8988T (cell line): ENCODE measurements around the gene SERPINB1.

Source experiments
- DNase-seq: peaks from one replicate; pipeline ENCODE4 v3.0.0; 2011

The SERPINB1 gene

DNA sequence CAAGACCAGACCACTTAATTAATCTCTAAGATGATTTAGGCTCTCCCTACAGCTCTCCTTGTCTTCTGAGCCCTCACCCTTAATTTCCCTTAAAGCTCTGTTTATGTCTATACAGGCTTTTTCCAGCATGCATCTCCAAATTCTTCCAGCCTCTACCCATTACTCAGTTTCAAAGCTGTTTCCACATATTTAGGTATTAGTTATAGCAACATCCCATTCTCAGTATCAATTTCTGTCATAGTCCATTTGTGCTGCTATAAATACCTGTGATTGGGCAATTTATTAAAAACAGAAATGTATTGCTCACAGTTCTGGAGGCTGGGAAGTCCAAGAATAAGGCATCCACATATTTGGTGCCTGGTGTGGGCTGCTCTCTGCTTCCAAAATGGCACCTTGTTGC is 2.3 kb upstream of the SERPINB1 start:
- DNase-seq, result no peak

DNA sequence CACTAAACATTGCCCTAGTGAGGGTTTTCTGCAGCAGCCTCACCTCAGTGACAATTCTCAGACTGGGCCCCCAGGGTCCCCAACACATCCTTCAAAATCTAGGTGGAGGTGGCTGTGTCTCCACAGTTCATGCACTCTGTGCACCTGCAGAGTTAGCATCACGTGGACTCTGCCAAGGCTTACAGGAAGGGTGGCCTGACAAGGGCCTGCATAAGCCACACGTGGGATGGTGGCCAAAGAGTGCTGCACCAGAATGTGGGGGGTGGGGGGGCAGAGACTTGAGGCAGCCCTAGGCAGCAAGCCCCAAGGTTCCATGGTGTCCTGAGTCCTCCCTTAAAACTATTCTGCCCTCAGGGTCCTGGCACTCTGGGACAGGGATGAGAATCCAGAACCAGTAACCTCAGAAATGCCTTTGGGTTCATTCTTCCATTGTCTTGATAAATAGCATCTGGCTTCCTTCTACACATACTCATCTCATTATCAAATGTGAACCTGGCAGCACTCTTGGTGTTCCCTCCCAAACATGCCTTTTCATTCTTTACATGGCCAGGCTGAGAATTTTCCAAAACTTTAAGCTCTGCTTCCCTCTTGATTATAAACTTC is 1.6 kb upstream of the SERPINB1 start:
- DNase-seq, result no peak

DNA sequence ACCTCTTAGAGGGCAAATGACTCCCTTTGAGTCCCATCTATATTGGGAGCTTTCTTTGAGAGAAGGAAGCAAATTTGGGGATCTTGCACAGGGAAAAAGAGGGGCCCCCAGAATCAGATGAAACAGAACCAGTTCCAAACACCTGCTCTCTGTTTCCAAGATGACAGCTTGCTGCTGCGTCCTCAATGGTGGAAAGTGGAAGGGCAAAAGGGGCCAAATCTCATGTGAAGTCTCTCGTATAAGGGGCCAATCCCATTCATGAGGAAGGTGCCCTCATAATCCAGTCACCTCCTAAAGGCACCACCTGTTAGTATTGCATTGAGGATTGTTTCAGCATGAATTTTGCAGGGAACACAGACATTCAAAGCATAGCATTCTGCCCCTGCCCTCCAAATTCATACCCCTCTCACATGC is 483 bp upstream of the SERPINB1 start:
- no peak for DNase-seq

DNA sequence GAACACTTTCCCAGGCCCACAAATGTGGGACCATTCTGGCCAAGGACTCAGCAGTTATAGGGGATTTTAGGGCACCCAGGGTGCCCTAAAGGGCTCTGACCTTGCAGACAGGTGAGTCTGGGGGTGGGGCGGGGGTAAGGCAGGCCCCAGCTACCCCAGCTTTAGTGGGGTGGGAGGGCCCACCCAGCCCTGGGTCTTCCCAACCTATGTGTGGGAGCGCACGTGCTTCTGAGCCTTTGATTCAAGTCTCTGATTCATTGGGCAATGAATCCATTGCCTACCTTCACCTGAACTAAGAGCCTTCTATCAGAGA is 958 bp downstream of the SERPINB1 start:
- DNase-seq, result no peak

DNA sequence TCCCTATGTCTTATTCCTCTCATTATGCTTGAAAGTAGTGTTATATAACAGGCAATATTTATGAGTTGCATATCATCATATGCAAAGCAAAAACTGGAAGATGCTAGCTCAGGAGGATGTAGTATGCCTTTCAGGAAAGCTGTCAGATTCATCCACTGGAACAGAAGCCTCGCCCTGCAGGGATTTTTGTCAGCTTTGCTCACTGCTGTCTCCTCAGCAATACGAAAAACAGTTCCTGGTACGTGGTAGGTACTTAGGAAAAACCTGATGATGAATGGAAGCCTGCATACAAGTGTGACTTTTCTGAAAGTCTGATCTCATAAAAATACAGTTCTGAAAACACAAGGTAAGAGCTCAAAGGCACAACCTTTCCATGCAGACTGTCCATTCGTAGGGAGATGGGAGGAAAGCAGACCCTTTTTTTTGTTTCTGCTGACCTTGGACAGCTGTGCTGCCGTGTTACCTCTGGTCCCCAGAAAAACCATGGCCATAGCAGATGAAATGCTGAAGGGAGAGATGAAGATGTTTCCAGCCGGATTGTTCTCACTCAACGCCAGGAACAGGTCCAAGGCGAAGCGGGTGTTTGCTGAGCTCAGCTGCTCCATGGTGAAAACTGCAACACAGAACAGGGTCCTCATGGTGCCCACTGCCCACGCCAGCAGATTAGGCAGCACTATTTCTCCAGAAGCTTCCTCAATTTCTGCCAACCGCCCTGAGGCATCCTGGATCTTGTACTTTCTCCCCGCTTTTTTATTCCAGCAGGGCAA is 1.5 kb downstream of the SERPINB1 start:
- DNase-seq, result no peak

DNA sequence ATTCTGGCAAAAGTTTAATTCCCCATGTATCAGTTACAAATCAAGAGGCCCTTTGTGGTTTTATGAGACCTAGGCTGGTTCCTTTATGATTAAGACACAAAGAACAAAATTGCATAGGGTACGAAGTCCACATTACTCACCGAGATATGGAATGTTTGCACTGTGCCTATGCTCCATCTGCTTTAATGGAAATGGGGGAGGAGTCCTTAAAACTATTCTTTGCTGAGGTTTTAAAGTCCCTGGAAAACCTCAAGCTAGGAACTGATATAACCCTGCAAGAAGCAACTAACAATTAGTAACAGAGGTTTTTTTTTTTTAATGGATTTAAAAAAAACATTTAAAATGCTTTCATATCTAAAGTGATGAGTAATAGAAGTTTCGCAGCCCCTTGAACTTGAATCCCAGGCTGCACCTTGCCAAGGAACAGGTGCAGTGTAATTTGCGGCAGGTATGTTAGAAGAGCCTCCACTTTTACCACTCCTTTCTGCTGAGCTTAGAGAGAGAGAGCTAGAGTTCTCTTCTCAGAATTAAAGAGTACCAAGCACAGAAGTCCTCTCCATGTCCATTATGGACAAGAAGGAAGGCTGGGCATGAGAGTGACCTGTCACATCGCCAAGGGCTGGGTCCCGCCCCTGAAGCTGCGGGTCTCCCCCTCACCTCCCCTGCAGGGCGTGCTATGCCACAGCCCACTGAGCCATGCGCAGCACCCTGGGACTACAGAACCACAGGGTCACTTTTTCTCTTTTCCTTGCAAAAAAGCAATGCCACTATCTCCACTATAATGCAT is 2.3 kb downstream of the SERPINB1 start:
- DNase-seq, result no peak

DNA sequence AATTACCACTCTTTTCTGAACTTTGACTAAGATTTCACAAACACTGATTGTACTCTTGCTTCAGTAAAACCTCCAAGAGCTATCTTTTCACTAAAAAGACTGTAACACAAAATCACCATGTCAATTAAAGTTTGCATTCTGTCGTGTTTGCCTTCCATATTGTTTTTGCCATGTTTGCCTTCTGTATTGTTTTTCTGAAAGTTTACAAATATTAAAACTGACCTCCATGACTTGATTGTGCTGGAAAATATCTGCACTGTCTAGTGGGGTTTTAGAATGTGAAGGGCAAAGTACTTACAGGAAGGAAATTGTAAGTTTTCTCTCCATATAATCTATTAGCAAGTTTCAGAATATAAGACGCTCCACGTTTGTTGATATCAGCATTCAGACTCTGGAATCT is 3.4 kb downstream of the SERPINB1 start:
- DNase-seq, result no peak

DNA sequence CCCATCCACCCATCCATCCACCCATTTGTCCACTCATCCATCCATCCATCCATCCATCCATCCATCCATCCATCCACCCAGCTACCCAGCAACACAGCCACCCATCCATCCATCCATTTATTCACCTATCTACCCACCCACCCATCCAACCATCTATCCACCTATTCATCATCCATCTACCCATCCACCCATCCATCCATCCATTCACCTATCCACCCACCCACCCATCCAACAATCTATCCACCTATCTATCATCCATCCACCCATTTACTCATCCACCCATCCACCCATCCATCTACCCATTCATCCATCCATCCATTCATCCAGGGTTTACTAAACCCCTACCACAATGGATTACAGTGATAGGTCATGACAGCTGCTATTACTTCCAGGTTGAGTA is 7.4 kb downstream of the SERPINB1 start:
- DNase-seq, result no peak

DNA sequence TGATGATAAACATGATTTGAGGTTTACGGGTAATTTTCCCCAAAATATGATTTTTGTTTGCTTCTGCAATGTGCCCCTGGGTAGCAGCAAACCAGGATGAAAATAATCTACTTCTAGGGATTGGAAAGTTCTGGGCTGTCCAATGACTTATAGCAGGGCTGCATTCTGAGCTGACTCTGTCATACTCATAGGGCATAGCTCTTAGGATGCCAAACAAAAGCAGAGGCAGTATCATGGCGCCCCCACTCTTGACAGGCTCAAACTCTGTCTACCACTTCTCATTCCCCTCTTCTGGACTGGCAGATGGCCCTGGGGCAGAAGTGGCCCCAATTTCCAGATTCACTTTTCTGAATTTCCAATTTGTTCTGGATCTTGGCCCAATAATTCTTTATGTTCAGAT is 10.3 kb downstream of the SERPINB1 start:
- no peak for DNase-seq

DNA sequence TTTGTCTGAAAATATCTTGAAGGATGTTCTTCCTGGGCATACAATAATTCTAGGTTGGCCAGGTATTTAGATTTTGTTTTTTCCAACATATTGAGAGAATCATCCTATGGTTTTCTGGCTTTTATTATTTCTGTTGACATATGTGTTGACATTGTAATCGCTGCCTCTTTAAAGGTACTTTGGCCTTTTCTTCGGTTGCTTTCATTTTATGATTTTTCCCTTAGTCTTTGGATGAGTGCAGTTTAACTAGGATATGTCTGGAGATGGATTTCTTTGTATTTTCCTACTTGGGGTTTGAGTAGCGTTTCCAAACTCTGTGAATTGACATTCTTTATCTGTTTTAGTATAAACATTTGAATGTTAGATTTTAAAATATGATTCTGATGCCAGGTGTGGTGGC is 11.5 kb downstream of the SERPINB1 start:
- DNase-seq, result no peak

DNA sequence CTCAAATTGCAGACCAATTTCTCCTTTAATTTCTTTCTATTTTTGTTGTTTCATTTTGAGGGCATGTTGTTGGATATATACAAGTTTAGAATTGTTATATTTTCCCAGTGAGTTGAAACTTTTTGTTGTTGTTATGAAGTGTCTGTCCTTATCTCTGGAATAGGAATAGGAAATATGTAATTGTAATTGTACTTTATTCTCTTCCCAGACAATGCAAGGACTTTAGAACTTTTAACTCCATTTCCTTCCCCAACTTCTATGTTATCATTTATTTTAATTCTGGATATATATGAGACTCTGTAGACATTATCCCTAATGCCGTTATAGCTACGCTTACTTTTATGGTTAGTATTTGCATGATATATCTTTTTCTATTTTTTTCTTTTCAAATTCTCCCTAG is 12.4 kb downstream of the SERPINB1 start:
- no peak for DNase-seq

DNA sequence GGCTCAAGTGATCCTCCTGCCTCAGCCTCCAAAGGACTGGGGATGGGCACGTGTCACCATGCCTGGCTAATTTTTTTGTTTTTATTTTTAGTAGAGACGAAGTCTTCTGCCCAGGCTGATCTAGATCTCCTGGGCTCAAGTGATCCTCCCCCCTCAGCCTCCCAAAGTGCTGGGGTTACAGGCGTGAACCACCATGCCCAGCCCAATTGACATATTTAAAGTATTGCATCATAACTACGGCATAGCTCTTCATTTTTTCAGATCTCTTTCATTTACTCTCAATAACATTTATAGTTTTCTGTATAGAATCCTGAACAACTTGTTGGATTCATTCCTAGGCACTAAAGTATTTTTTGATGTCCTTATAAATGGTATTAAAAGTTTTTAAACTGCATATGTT is 13.0 kb downstream of the SERPINB1 start:
- DNase-seq, result no peak

DNA sequence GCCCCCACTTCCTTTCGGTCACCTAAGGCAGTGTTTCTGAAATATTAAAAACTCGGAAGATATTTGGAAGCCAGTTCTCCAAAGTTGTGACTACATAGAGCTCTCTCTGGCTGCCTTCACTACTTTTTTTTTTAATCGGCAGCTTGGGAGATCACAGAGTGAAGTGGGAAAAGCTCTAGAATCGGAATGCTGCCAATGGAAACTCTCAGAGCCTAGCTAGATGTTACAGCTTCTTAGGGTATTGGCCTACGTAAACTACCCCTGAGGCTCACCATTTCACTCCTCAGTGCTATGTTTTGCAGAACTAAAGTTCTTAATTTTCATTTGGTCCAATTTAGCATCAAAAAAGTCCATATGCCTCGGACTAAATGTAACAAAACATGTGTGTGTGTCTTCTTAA is 14.5 kb downstream of the SERPINB1 start:
- DNase-seq, result no peak

DNA sequence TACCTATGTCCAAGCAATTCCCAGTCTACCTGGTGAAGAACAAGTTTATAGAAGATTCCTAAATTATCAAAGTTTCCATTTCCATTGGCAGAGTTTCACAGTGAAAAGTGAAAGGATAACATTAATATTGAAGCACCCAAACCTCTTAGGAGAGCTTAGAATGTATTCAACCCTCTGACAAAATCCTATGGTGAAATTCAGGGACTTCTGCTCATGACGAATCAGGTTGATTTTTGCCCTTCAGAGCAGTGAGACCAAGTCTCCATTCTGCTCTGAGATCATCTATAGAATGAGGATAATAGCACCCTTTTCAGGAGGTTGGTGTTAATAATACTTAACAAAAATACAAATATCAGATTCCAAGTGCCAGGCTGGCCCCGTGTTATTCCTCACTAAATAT is 15.5 kb downstream of the SERPINB1 start:
- DNase-seq, result no peak

DNA sequence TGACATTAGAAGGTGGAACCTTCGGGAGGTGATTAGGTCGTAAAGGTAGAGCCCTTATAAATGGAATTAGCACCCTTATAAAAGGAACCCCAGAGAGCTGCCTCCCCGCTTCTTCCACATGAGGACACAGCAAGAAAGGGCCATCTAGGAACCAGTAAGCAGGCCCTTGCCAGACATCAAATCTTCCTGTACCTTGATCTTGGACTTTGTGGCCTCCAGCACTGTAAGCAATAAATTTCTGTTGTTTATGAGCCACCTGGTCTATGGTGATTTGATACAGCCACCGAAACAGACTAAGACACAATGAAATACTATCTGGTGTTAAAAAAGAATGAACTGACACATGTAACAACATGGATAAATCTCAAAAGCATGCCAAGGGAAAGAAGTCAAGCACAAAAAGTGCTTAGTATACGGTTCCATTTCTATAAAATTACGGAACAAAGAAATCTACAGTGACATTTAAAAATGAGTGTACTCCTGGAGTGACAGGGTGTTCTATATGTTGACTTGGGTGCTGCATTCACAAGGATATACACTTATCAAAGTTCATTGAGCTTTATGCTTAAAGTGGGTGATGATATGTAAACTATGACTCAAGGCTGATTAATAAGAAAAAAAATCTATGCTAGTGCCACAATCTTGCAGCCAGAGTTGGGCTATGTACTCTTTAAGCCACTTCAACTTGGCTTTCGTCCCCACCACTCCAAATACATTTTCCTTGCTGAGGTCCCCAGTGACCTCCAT is 18.4 kb downstream of the SERPINB1 start:
- no peak for DNase-seq

DNA sequence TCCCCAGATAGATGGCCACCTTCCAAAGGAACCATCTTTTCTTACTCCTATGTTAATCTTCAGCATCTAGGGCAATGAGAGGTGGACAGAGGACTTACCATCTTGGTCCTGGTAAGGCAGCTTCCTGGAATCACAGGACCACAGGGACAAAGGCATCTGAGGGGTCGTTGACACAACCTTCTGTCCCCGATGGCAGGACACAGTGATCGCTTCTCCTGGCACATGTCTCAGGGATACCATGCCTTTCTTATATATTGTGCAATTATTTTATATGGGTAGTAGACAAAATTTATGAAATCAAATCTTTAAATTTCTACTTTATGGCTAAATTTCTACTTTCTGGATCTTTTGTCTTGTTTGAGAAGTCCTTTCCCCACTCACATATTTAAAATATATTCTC is 20.1 kb downstream of the SERPINB1 start:
- no peak for DNase-seq

DNA sequence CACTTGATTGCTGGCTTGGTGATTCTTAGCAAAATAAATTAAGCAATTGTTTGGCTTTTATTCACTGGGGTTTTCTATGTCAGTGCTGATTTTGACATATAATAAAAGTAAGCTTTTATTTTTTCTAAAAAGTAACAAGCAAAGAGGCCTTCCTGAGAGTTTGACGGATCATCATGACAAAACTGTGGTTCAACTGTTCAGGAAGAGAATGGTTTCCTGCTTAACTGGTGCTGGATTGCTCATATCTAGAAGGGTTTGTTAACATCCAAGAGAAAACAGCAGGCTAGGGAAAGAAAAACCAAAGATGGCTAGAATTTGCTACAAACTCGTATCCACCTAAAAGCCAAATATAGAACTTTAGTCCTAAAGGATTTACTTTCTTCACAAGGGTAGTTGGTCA is 21.2 kb downstream of the SERPINB1 start:
- no peak for DNase-seq

DNA sequence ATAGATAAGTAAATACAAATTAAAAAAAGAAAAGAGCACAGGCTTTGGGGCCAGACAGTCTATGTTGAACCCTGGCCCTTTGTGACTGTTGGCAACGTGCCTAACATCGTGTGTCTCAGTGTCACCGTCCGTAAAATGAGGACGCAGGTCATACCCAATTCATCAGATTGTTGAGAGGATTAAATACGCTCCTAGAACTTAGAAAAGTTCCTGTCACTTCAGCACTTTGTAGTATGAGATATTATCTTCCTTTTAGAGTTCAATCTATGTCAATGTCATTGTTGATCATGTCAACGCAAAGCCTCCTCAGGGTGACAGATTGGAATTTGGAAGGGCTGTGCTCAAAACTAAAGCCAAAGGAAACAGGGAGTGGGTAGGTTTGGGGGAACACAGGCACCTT is 21.7 kb downstream of the SERPINB1 start:
- no peak for DNase-seq

DNA sequence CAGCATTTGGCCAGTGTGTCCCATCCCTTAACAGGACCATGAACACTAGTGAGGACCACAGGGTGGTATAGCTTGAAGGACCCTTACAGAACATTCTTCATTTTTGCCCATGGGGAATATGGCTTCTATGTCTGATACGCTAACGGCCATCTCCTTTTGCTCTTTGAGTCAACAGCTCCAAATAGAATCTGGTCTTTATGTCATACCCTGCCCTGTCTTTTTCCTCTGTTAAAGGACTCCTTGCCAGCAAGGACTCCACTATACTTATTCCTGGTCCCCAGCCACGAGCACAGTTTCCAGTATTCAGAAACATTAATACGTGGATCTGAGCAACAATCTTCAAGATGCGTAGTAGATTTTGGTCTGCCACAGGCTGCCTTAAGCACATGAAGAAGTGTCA is 22.5 kb downstream of the SERPINB1 start:
- DNase-seq, result no peak

DNA sequence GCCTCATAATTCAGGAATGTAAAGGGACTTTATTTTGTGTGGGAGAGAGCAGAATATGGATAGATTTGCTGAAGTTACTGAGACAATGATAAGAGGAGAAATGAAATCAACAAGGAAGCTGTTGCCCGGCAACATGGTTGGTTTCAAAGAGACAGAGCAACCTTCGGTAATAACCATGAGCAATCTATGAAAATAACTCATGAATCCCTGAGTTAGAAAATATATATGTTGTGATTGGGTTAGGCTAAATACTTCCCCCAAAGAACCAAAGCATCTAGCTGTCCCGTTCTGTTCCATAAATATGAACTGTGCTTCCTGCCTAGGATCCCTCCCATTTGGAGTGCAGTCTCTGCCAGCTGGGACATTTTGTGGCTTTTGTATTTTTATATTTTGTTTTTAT is 23.1 kb downstream of the SERPINB1 start:
- DNase-seq, result no peak

DNA sequence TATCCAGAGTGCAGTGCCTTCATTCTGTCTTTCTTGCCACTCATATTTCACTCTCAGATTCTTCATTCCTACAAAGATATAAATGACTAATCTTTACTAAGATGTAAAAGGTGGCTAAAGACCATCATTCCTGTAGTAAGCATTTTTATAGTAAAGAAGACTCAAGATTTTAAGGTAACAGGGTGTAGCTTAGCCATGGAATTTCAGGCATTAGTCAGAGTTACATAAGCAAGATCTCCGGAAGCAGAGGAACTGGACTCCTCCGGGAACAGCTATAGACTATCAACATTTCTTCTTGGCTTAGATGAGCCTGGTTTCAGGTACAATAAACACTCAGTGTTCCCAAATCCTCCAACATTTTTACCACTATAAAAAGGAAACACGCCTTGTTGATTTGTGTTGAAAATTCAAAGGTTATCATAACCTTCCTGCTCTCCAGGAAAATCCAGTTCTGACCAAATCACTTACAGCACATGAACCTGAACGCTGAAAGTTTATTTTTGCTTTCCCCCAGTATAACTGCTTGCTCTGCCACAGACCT is 23.7 kb downstream of the SERPINB1 start:
- no peak for DNase-seq

DNA sequence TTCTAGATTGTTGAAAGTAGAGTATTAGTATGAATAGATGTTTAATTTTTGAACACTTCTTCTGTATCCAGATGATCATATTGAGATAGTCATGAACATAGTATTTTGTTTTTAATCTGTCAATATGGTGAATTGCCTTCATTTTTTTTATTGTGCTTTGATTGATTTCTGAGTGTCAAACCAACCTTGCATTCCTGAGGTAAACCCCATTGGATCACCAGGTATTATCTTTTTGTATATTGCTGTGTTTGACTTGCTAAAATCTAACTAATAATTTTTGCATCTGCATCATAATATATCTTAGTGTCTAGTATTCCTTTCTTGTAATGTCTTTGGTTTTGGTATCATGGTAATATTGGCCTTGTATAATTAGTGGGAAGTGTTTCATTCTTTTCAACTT is 25.5 kb downstream of the SERPINB1 start:
- no peak for DNase-seq

DNA sequence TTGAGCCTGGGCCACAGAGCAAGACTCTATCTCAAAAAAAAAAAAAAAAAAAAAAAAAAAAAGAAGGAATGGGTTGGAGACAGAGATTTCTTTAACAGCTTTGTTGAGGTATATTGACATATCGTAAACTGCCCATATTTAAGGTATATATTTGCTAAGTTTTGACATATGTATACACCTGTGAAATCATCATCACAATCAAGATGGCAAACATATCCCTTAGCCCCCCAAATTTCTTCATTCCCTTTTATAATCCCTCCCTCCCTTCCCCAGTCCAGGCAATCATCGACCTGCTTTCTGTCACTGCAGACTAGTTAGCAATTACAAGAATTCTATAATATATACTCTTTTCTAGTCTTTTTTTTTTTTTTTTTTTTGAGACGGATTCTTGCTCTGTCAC is 29.0 kb downstream of the SERPINB1 start:
- no peak for DNase-seq
